Astrocyte of the spinal cord (primary cell): ENCODE results near the gene FMO2.

Experiments
- DNase-seq: peaks from one replicate; pipeline ENCODE4 v3.0.0; 2011; ENCODE audit warnings: low read depth, low spot score
- H3K4me3 ChIP-seq: 2 replicates; pipeline ENCODE4 v1.5.1; 2011; ENCODE audit warnings: low read depth, mild to moderate bottlenecking, low read length, moderate library complexity
- CTCF ChIP-seq: IDR thresholded peaks from 2 replicates; pipeline ENCODE4 v1.5.1; 2012; ENCODE audit warnings: low read depth, mild to moderate bottlenecking, low read length, inconsistent platforms
- in situ Hi-C: cut with HindIII; loops from 2 replicates; pipeline ENCODE4 v1.10.0; 2017; ENCODE audit warnings: low sequenced_read_pairs

The FMO2 gene

GRCh38 chr1:171251042-171251951, 66.2 kb downstream of the FMO2 start:
- peak; percentile 83 for TF ChIP-seq CTCF
- in situ Hi-C loops: no loop called here
- peak; percentile 42 for DNase-seq
- peak overlapping the region; percentile 69 for H3K4me3 ChIP-seq

- no peak for DNase-seq
- TF ChIP-seq CTCF: no peak
- in situ Hi-C loops: no loop called here
- peak overlapping the region; percentile 69 for H3K4me3 ChIP-seq
These were observed 66.8 kb downstream of the FMO2 start for GRCh38 chr1:171251952-171252300.

- in situ Hi-C loops: no loop called here
- no peak for TF ChIP-seq CTCF
- no peak for DNase-seq
- no peak overlapping the region for H3K4me3 ChIP-seq
These were observed 67.4 kb downstream of the FMO2 start for GRCh38 chr1:171252482-171252881.

- H3K4me3 ChIP-seq: no peak overlapping the region
- TF ChIP-seq CTCF: no peak
- DNase-seq: peak; percentile 46
- in situ Hi-C loops: no loop called here
These were observed 69.8 kb downstream of the FMO2 start for GRCh38 chr1:171254859-171255258.

- in situ Hi-C loops: no loop called here
- H3K4me3 ChIP-seq: no peak overlapping the region
- DNase-seq: no peak
- no peak for TF ChIP-seq CTCF
These were observed 72.0 kb downstream of the FMO2 start for GRCh38 chr1:171256940-171257606.

- in situ Hi-C loops: no loop called here
- no peak for DNase-seq
- TF ChIP-seq CTCF: no peak
- no peak overlapping the region for H3K4me3 ChIP-seq
These were observed 72.5 kb downstream of the FMO2 start for GRCh38 chr1:171257607-171258076.
